Ectodermal cell (in vitro differentiated cells): ENCODE results near the gene SLC6A16. TPM values are rescaled to one million over a fixed set of nuclear protein-coding genes. Genes with fewer than 3 reads are reported as not detected.
"Not testable (repeated sequence)": the region's sequence is repeated elsewhere in the genome, so short reads cannot be mapped to it uniquely, and the experiment has no call there.

Experiments
- H3K27ac ChIP-seq: 2 replicates; pipeline ENCODE4 v1.7.0; 2013; ENCODE audit warnings: mild to moderate bottlenecking, low read depth, low read length; ENCODE audit not compliant: insufficient read depth, poor library complexity, severe bottlenecking
- H3K27me3 ChIP-seq: 2 replicates; pipeline ENCODE4 v1.7.0; 2013; ENCODE audit warnings: mild to moderate bottlenecking, low read length; ENCODE audit not compliant: insufficient read depth, control insufficient read depth, poor library complexity, severe bottlenecking
- H3K36me3 ChIP-seq: one replicate; pipeline ENCODE4 v1.7.0; 2013; ENCODE audit warnings: low read length; ENCODE audit not compliant: control insufficient read depth, insufficient read depth
- H3K4me1 ChIP-seq: one replicate; pipeline ENCODE4 v1.7.0; 2013; ENCODE audit warnings: low read length; ENCODE audit not compliant: control insufficient read depth, insufficient read depth
- H3K4me3 ChIP-seq: 2 replicates; pipeline ENCODE4 v1.7.0; 2013; ENCODE audit warnings: low read depth, low read length, control low read depth; ENCODE audit not compliant: insufficient read depth
- H3K9me3 ChIP-seq: 2 replicates; pipeline ENCODE4 v1.7.0; 2013; ENCODE audit warnings: mild to moderate bottlenecking, low read length, moderate library complexity; ENCODE audit not compliant: control insufficient read depth
- WGBS, 2 experiments: methylation state at CpG; one replicate each; pipeline ENCODE4 v1.1.7; 2013; ENCODE audit warnings: missing lambda C conversion rate in 2 of 2; 5-methylcytosine and 5-hydroxymethylcytosine counted together
- polyA plus RNA-seq, 4 experiments: library from polyadenylated mRNA; stranded (reverse); fragments of 50-300 nt; gene quantifications; one replicate each; pipeline ENCODE4 v1.2.3, GENCODE V29; 2013

Gene SLC6A16
- 9.2 TPM for polyA plus RNA-seq (2013, experiment 1 of 4)
- 8.2 TPM for polyA plus RNA-seq (2013, experiment 2 of 4)
- polyA plus RNA-seq (2013, experiment 3 of 4): 4.1 TPM
- 5.0 TPM for polyA plus RNA-seq (2013, experiment 4 of 4)

GRCh38 chr19:49324801-49325576, at the start of gene SLC6A16:
Gene SLC6A16 (minus strand): TSS chr19:49325191. CDS start chr19:49311347, 13,844 bp downstream.
- no peaks in the 10 kb centered on the region for H3K27me3 ChIP-seq
- peaks cover 3% of the 10 kb centered on the region for H3K36me3 ChIP-seq
- 96% methylated on average over 38 of the region's 38 CpGs for WGBS, 2 experiments

GRCh38 chr19:49373174-49373573, 48.2 kb upstream of the SLC6A16 start:
- not testable (repeated sequence) for H3K9me3 ChIP-seq, H3K4me1 ChIP-seq, H3K27ac ChIP-seq, H3K36me3 ChIP-seq, H3K4me3 ChIP-seq, H3K27me3 ChIP-seq
- 88 to 89% methylated on average over 3 of the region's 3 CpGs for WGBS, 2 experiments

More at GRCh38 chr19:49324801-49325576, at the start of gene SLC6A16:
- H3K9me3 ChIP-seq: no peaks in the 10 kb centered on the region
- no peak within 1 kb of the TSS for H3K27ac ChIP-seq
- H3K4me3 ChIP-seq: no peak within 1 kb of the TSS
- no peaks in the 10 kb centered on the region for H3K4me1 ChIP-seq

GRCh38 chr19:49371184-49371583, 46.2 kb upstream of the SLC6A16 start:
- WGBS, 2 experiments: 86 to 98% methylated on average over 2 to 3 of the region's 3 CpGs
- no peaks in the 10 kb centered on the region for H3K27me3 ChIP-seq
- no peaks in the 10 kb centered on the region for H3K4me1 ChIP-seq
- H3K9me3 ChIP-seq: peaks cover 2% of the 10 kb centered on the region
- H3K27ac ChIP-seq: no peak overlapping the region
- no peaks in the 10 kb centered on the region for H3K36me3 ChIP-seq
- no peak overlapping the region for H3K4me3 ChIP-seq

GRCh38 chr19:49368711-49369358, 43.8 kb upstream of the SLC6A16 start:
- H3K27me3 ChIP-seq: no peaks in the 10 kb centered on the region
- WGBS, 2 experiments: 86 to 88% methylated on average over 5 of the region's 5 CpGs

GRCh38 chr19:49366110-49366509, 41.1 kb upstream of the SLC6A16 start:
- Histone ChIP-seq H3K4me3 (no peak overlapping the region), H3K27ac (no peak overlapping the region), H3K4me1 (peaks cover 4% of the 10 kb centered on the region), H3K9me3 (peaks cover 2% of the 10 kb centered on the region), H3K36me3 (no peaks in the 10 kb centered on the region), H3K27me3 (no peaks in the 10 kb centered on the region)

More at GRCh38 chr19:49368711-49369358, 43.8 kb upstream of the SLC6A16 start:
- Histone ChIP-seq H3K27ac (no peak overlapping the region), H3K4me1 (peaks cover 4% of the 10 kb centered on the region), H3K4me3 (no peak overlapping the region), H3K36me3 (no peaks in the 10 kb centered on the region), H3K9me3 (peaks cover 2% of the 10 kb centered on the region)

- Histone ChIP-seq H3K4me3 (peak overlapping the region; percentile 18), H3K36me3 (peaks cover 10% of the 10 kb centered on the region), H3K9me3 (peaks cover 2% of the 10 kb centered on the region), H3K27ac (peak overlapping the region; percentile 36), H3K4me1 (peaks cover 18% of the 10 kb centered on the region), H3K27me3 (no peaks in the 10 kb centered on the region)
- 85 to 89% methylated on average over 27 of the region's 27 CpGs for WGBS, 2 experiments
Measured at GRCh38 chr19:49364083-49364737, 39.2 kb upstream of the SLC6A16 start.

GRCh38 chr19:49363268-49364082, 38.5 kb upstream of the SLC6A16 start, which contains the start of gene DKKL1:
Gene DKKL1 (plus strand): TSS chr19:49363877. CDS start chr19:49363999, 122 bp downstream.
- peak within 1 kb of the TSS; percentile 99 for H3K4me3 ChIP-seq
- H3K27me3 ChIP-seq: no peaks in the 10 kb centered on the region
- peaks cover 16% of the 10 kb centered on the region for H3K36me3 ChIP-seq
- H3K9me3 ChIP-seq: no peaks in the 10 kb centered on the region
- H3K4me1 ChIP-seq: peaks cover 18% of the 10 kb centered on the region
- 2 to 3% methylated on average over 46 of the region's 46 CpGs for WGBS, 2 experiments
- peak within 1 kb of the TSS; percentile 81 for H3K27ac ChIP-seq

- Histone ChIP-seq H3K27me3 (no peaks in the 10 kb centered on the region), H3K27ac (peak overlapping the region; percentile 81), H3K4me3 (peak overlapping the region; percentile 99), H3K36me3 (peaks cover 18% of the 10 kb centered on the region), H3K4me1 (peaks cover 18% of the 10 kb centered on the region), H3K9me3 (no peaks in the 10 kb centered on the region)
- WGBS, 2 experiments: 2% methylated on average over 14 of the region's 14 CpGs
Measured at GRCh38 chr19:49362929-49363267, 37.9 kb upstream of the SLC6A16 start.

- peaks cover 22% of the 10 kb centered on the region for H3K4me1 ChIP-seq
- peaks cover 24% of the 10 kb centered on the region for H3K36me3 ChIP-seq
- H3K27me3 ChIP-seq: no peaks in the 10 kb centered on the region
- 1% methylated on average over 52 of the region's 52 CpGs for WGBS, 2 experiments
- H3K9me3 ChIP-seq: no peaks in the 10 kb centered on the region
- H3K4me3 ChIP-seq: peak within 1 kb of the TSS; percentile 99
- H3K27ac ChIP-seq: peak within 1 kb of the TSS; percentile 98
Measured at GRCh38 chr19:49362048-49362928, 37.3 kb upstream of the SLC6A16 start, which contains the start of gene TEAD2. Gene TEAD2 (minus strand): TSS chr19:49362416. CDS start chr19:49360075, 2,341 bp downstream.
